OCI-LY3 (cell line): ENCODE measurements around the gene CBLIF.

Source experiments
- H2AFZ ChIP-seq: fragments of 200-600, 300-600 bp; shearing (Covaris generic); 2 replicates; pipeline ENCODE4 v1.6.0; 2014; ENCODE audit warnings: antibody characterized with exemption, low read depth, low read length
- H3K27ac ChIP-seq: fragments of 200-600, 300-600 bp; sonication (generic); 2 replicates; pipeline ENCODE4 v1.5.1; 2014; ENCODE audit warnings: mild to moderate bottlenecking, low read length, moderate library complexity, mixed read lengths
- H3K27me3 ChIP-seq: fragments of 200-600, 300-600 bp; sonication (generic); 2 replicates; pipeline ENCODE4 v1.6.1; 2014; ENCODE audit warnings: low read depth, low read length, mixed read lengths
- H3K36me3 ChIP-seq: fragments of 200-600, 300-600 bp; sonication (generic); replicated peaks from 2 replicates; pipeline ENCODE3; 2014; ENCODE audit warnings: low read depth, low read length, mixed read lengths
- H3K4me1 ChIP-seq: fragments of 300-600, 200-600 bp; sonication (generic); 2 replicates; pipeline ENCODE4 v1.6.1; 2014; ENCODE audit warnings: low read length, mixed read lengths
- H3K4me2 ChIP-seq: fragments of 200-600, 300-600 bp; sonication (generic); 2 replicates; pipeline ENCODE4 v1.6.1; 2014; ENCODE audit warnings: low read length, mixed read lengths
- H3K4me3 ChIP-seq: fragments of 300-600, 200-600 bp; sonication (generic); 2 replicates; pipeline ENCODE4 v1.5.1; 2014; ENCODE audit warnings: antibody characterized with exemption, mild to moderate bottlenecking, low read length, moderate library complexity
- H3K79me2 ChIP-seq: fragments of 300-600, 200-600 bp; shearing (Covaris generic); 2 replicates; pipeline ENCODE4 v1.6.1; 2014; ENCODE audit warnings: mild to moderate bottlenecking, low read length, mixed read lengths
- H3K9ac ChIP-seq: fragments of 300-600, 200-600 bp; shearing (Covaris generic); 2 replicates; pipeline ENCODE4 v1.6.0; 2014; ENCODE audit warnings: mild to moderate bottlenecking, low read length, moderate library complexity
- H3K9me3 ChIP-seq: fragments of 200-600, 300-600 bp; shearing (Covaris generic); 2 replicates; pipeline ENCODE4 v1.6.1; 2014; ENCODE audit warnings: low read length, mixed read lengths; ENCODE audit not compliant: insufficient read depth
- H4K20me1 ChIP-seq: fragments of 200-600, 300-600 bp; sonication (generic); 2 replicates; pipeline ENCODE4 v1.6.1; 2016; ENCODE audit warnings: low read length, mixed read lengths; ENCODE audit not compliant: insufficient read depth
- CTCF ChIP-seq: fragments of 200-600, 300-600 bp; sonication (generic); IDR thresholded peaks from 2 replicates; pipeline ENCODE4 v1.5.1; 2014; ENCODE audit warnings: antibody characterized with exemption, low read length, low read depth
- EZH2phosphoT487 ChIP-seq: fragments of 200-600 bp; shearing (Covaris generic); IDR thresholded peaks from 2 replicates; pipeline ENCODE4 v1.6.1; 2018; ENCODE audit warnings: antibody characterized with exemption, mixed run types, low read depth

Gene CBLIF

GRCh38 chr11:59875856-59876519 is 30.7 kb upstream of the CBLIF start:
- no peaks in the 10 kb centered on the region for H3K79me2 ChIP-seq
- no peaks in the 10 kb centered on the region for H4K20me1 ChIP-seq
- no peaks in the 10 kb centered on the region for H3K36me3 ChIP-seq
- no peak overlapping the region for H3K9ac ChIP-seq
- H3K9me3 ChIP-seq, result no peaks in the 10 kb centered on the region
- no peak for TF ChIP-seq EZH2phosphoT487
- TF ChIP-seq CTCF, result no peak
- H2AFZ ChIP-seq, result no peak overlapping the region
- H3K27me3 ChIP-seq, result no peaks in the 10 kb centered on the region
- no peaks in the 10 kb centered on the region for H3K4me1 ChIP-seq
- H3K4me2 ChIP-seq, result no peak overlapping the region
- H3K4me3 ChIP-seq, result no peak overlapping the region
- no peak overlapping the region for H3K27ac ChIP-seq

DNA sequence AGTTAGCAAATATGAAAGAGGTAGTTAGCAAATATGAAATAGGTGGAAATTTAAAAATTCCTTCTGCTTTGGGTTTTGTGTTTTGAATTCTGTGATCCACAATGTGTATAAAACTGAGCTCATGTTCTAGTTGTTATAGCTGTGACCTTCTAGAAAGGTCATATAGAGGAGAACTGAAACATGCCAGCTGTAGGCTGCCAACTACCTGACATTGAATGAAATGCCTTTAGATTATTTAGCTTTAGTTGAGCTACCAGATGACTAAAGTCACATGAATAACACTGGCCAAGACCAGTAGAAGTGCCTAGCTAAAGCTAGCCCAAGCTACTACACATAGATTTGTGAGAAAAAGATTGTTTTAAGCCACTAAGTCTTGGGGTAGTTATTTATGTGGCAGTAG is 26.8 kb upstream of the CBLIF start:
- TF ChIP-seq CTCF (no peak), EZH2phosphoT487 (no peak)
- Histone ChIP-seq H3K4me3 (no peak overlapping the region), H3K9ac (no peak overlapping the region), H3K27ac (no peak overlapping the region), H3K4me2 (no peak overlapping the region), H3K27me3 (no peaks in the 10 kb centered on the region), H3K79me2 (no peaks in the 10 kb centered on the region), H3K4me1 (no peaks in the 10 kb centered on the region), H4K20me1 (no peaks in the 10 kb centered on the region), H2AFZ (no peak overlapping the region), H3K36me3 (no peaks in the 10 kb centered on the region), H3K9me3 (no peaks in the 10 kb centered on the region)

- H3K4me2 ChIP-seq, result no peak overlapping the region
- no peaks in the 10 kb centered on the region for H3K27me3 ChIP-seq
- no peaks in the 10 kb centered on the region for H3K79me2 ChIP-seq
- H3K36me3 ChIP-seq, result no peaks in the 10 kb centered on the region
- no peaks in the 10 kb centered on the region for H4K20me1 ChIP-seq
- H3K9ac ChIP-seq, result no peak overlapping the region
- H2AFZ ChIP-seq, result no peak overlapping the region
- H3K27ac ChIP-seq, result no peak overlapping the region
- H3K4me1 ChIP-seq, result no peaks in the 10 kb centered on the region
- H3K4me3 ChIP-seq, result no peak overlapping the region
- no peaks in the 10 kb centered on the region for H3K9me3 ChIP-seq
- TF ChIP-seq CTCF, result no peak
- TF ChIP-seq EZH2phosphoT487, result no peak
Observed at GRCh38 chr11:59867946-59868345, 22.6 kb upstream of the CBLIF start.

DNA sequence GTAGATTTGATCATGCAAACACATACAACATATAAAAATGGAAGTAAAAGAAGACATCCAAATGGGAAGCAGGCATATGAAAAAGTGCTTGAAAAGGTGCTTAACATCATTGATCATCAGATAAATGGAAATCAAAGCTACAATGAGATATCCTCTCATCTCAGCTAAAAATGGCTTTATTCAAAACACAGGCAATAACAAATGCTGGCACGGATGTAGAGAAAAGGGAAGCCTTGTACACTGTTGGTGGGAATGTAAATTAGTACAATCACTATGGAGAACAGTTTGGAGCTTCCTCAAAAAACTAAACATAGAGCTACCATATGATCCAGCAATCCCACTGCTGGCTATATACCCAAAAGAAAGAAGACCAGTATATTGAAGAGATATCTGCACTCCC is 21.5 kb upstream of the CBLIF start:
- Histone ChIP-seq H3K27ac (no peak overlapping the region), H3K4me3 (no peak overlapping the region), H3K27me3 (no peaks in the 10 kb centered on the region), H3K4me1 (peaks cover 7% of the 10 kb centered on the region; the same call in 1 of the 2 replicates), H3K4me2 (no peak overlapping the region), H3K9ac (no peak overlapping the region), H3K79me2 (no peaks in the 10 kb centered on the region), H3K9me3 (no peaks in the 10 kb centered on the region), H4K20me1 (no peaks in the 10 kb centered on the region), H3K36me3 (no peaks in the 10 kb centered on the region), H2AFZ (no peak overlapping the region)
- TF ChIP-seq CTCF (no peak), EZH2phosphoT487 (no peak)
